ENCODE measurements around the gene NUP58. TPM values are rescaled to one million over a fixed set of nuclear protein-coding genes. Genes with fewer than 3 reads are reported as not detected.
"Not testable (repeated sequence)": the region's sequence is repeated elsewhere in the genome, so short reads cannot be mapped to it uniquely, and the experiment has no call there.

Gene NUP58
- total RNA-seq, 4 donors from 2014 or later = 39.9 to 65.6 (median 56.9) TPM

GRCh38 chr13:25295701-25296100 is 5.7 kb upstream of the NUP58 start:
- intact Hi-C loops (cut with DNase I; ENCODE audit: low total_unique reads) (no loop called here), in situ Hi-C loops (cut with MboI; ENCODE audit: low sequenced_read_pairs in 4 of 4) (no loop called here)
- no peak for DNase-seq
- Histone ChIP-seq H3K27ac (no peak overlapping the region), H3K9me3 (no peaks in the 10 kb centered on the region), H3K4me1 (no peaks in the 10 kb centered on the region), H3K36me3 (no peaks in the 10 kb centered on the region), H3K27me3 (no peaks in the 10 kb centered on the region), H3K4me3 (no peak overlapping the region)
- ATAC-seq = no peak
- TF ChIP-seq POLR2A (IDR thresholded peaks at IDR 0.05) = no peak

- peaks cover 0 to 10% of the 10 kb centered on the region in 2 donors for H3K36me3 ChIP-seq
- peak overlapping the region; percentile 75 to 85 (median 78) for H3K4me3 ChIP-seq
- ATAC-seq = peak; percentile 28 to 42
- peak in 1 of 2 donors; percentile 18 for DNase-seq
- peak overlapping the region; percentile 87 to 90 (median 88) for H3K27ac ChIP-seq
- no peaks in the 10 kb centered on the region for H3K27me3 ChIP-seq
- in situ Hi-C loops (cut with MboI; ENCODE audit: low sequenced_read_pairs in 4 of 4) = no loop called here
- H3K4me1 ChIP-seq = peaks cover 11 to 12% of the 10 kb centered on the region in 2 donors
- intact Hi-C loops (cut with DNase I; ENCODE audit: low total_unique reads) = loop anchor here (1.0 kb wide), 1 partner anchor 14 kb away; the partner anchor contains the start of gene MTMR6
- no peaks in the 10 kb centered on the region for H3K9me3 ChIP-seq
- TF ChIP-seq CTCF (IDR thresholded peaks at IDR 0.05 in 4 of 5, conservative IDR thresholded peaks at IDR 0.05 in 1 of 5) (no peak), POLR2A (IDR thresholded peaks at IDR 0.05) (no peak)
These were observed 521 bp upstream of the NUP58 start for GRCh38 chr13:25300861-25301346.

- in situ Hi-C loops (cut with MboI; ENCODE audit: low sequenced_read_pairs in 4 of 4) = no loop called here
These were observed 696 bp downstream of the NUP58 start for GRCh38 chr13:25302121-25302520.

GRCh38 chr13:25306671-25307464 is 5.4 kb downstream of the NUP58 start:
- H3K9me3 ChIP-seq = no peaks in the 10 kb centered on the region
- in situ Hi-C loops (cut with MboI; ENCODE audit: low sequenced_read_pairs in 4 of 4) (no loop called here), intact Hi-C loops (cut with DNase I; ENCODE audit: low total_unique reads) (no loop called here)
- no peak for DNase-seq
- no peak overlapping the region for H3K4me3 ChIP-seq
- peaks cover 10 to 12% of the 10 kb centered on the region in 2 donors for H3K4me1 ChIP-seq
- no peak overlapping the region for H3K27ac ChIP-seq
- TF ChIP-seq CTCF (IDR thresholded peaks at IDR 0.05 in 4 of 5, conservative IDR thresholded peaks at IDR 0.05 in 1 of 5) (no peak), POLR2A (IDR thresholded peaks at IDR 0.05) (no peak)
- peaks cover 0 to 53% of the 10 kb centered on the region in 2 donors for H3K36me3 ChIP-seq
- ATAC-seq = no peak
- no peaks in the 10 kb centered on the region for H3K27me3 ChIP-seq

More at GRCh38 chr13:25302121-25302520, 696 bp downstream of the NUP58 start:
- peak overlapping the region; percentile 75 to 85 (median 78) for H3K4me3 ChIP-seq
- intact Hi-C loops (cut with DNase I; ENCODE audit: low total_unique reads) = no loop called here
- no peaks in the 10 kb centered on the region for H3K9me3 ChIP-seq
- ATAC-seq (no peak), DNase-seq (no peak)
- H3K27me3 ChIP-seq = no peaks in the 10 kb centered on the region
- peak overlapping the region; percentile 87 to 90 (median 88) for H3K27ac ChIP-seq
- peaks cover 11 to 12% of the 10 kb centered on the region in 2 donors for H3K4me1 ChIP-seq
- peaks cover 0 to 10% of the 10 kb centered on the region in 2 donors for H3K36me3 ChIP-seq
- TF ChIP-seq CTCF (IDR thresholded peaks at IDR 0.05 in 4 of 5, conservative IDR thresholded peaks at IDR 0.05 in 1 of 5) (no peak), POLR2A (IDR thresholded peaks at IDR 0.05) (no peak)

- Histone ChIP-seq H3K4me1 (no peaks in the 10 kb centered on the region), H3K27me3 (no peaks in the 10 kb centered on the region), H3K4me3 (no peak overlapping the region), H3K27ac (no peak overlapping the region), H3K9me3 (no peaks in the 10 kb centered on the region), H3K36me3 (peaks cover 3 to 84% of the 10 kb centered on the region in 2 donors)
- intact Hi-C loops (cut with DNase I; ENCODE audit: low total_unique reads) = no loop called here
- TF ChIP-seq POLR2A (IDR thresholded peaks at IDR 0.05) (no peak), CTCF (IDR thresholded peaks at IDR 0.05 in 4 of 5, conservative IDR thresholded peaks at IDR 0.05 in 1 of 5) (no peak)
- in situ Hi-C loops (cut with MboI; ENCODE audit: low sequenced_read_pairs in 4 of 4) = no loop called here
- no peak for ATAC-seq
- no peak for DNase-seq
These were observed 9.5 kb downstream of the NUP58 start for GRCh38 chr13:25310891-25311290.

GRCh38 chr13:25318946-25319345 is 17.5 kb downstream of the NUP58 start:
- H3K4me1 ChIP-seq; in situ Hi-C loops (cut with MboI; ENCODE audit: low sequenced_read_pairs in 4 of 4); H3K27me3 ChIP-seq; DNase-seq; H3K9me3 ChIP-seq; H3K27ac ChIP-seq; ATAC-seq; intact Hi-C loops (cut with DNase I; ENCODE audit: low total_unique reads); H3K4me3 ChIP-seq: not testable (repeated sequence)
- peaks cover under 1 to 65% of the 10 kb centered on the region in 2 donors for H3K36me3 ChIP-seq

Data from gastrocnemius medialis (tissue), 4 donors.